HG03095 (cell line): ENCODE data around the gene DDX17.

Experiments
- ATAC-seq: cut with Tn5 transposase; IDR thresholded peaks from one replicate; pipeline ENCODE4 v1.9.1; 2021; ENCODE audit warnings: moderate library complexity; ENCODE audit not compliant: unreplicated experiment

DDX17 gene

DNA sequence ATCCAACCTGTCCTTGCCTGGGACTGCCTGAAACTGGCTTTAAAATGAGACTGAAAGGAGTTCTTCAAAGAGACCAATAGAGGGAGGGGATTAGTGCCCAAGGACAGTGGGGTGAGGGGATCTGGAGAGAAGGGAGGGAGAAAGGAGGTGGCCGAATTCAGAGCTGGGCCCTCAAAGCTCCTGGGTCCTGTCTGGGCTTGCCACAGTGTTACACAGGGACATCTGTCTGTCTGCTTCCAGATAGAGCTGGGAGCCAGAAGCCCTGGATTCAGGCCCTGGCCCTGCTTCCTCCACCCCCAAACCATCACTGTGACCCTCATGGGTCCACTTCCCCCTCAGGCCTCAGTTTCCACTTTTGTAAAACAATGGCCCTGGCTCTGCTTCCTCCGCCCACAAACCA is 54.7 kb downstream of the DDX17 start:
- no peak for ATAC-seq

DNA sequence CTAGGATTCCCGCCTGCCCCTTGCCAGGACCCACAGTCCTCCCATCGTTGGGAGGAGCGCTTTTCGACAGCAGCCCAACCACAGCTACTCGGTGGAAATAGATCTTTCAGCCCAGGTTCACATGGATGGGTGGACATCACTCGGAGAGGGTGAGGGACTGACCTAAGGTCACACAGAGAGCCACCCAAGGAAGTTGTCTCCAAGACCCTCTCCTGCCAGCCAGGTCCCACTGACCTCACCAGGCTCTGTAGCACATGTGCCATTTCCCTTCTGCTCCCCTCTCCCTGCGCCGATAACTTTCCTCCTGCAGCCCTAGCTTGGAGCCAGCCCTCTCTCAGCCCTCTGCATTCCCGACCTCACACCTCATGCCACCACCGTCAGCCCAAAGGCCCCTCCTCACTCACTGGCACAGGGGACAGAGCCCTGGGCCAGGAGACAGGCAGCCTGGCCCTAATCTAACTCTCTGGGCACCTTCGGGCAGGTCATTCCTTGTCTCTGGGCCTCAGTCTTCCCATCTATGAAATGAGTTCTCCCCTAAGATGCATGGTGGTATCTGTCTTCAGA is 55.8 kb downstream of the DDX17 start:
- ATAC-seq: no peak

DNA sequence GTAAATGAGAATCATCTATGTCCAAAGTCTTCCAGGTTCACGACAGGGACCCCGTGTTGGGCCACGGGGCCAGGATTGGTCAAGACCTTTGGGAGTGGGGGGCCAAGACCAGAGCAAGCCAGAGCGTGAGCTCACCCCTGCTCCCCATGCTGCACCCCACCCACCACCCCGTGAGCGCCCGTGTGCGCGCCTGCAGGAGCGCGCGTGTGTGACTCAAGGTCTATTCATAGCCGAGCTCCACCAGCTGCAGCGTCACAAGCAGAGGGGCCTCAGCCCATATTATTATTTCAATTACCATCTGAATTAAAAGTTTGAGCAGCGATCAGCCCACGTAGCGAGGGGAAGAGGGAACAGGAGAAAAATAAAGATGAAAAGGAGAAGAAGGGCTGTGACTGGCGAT is 56.3 kb downstream of the DDX17 start:
- no peak for ATAC-seq

DNA sequence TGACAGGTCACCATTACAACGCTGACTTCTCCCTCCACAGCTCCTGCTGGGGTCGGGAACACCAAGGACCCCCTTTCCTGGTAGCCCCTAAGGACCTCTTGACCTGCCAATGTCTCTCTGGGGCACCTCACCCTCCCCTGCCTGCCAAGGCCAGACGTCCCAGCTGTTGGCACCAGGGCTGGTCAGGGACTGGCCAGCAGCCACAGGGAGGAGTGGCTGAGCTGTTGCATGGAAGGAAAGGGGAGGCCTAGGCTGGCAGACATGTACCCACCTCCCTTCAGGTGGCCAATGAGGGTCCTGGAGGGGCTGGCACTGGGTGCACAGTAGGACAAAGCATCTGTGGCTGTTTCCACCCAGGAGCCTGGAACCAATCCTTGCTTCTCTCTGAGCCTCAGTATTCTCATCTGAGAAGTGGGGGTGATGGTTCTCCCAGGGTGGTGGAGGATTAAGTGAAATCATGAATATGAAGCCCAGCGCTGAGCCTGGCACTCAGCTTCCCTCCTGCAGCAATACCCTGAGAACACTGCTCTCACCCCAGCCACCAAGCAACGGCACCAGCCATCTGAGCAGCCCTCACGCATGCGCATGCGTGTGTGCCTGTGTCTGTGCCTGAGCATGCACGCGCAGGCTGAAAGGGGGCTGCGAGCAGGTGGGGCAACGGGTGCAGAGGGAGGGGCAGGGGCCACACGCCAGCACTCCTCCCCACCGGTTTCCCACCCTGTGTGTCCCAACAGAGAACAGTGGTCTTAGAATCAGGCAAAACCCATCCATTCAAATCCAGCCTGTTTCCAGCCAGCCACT is 57.0 kb downstream of the DDX17 start:
- no peak for ATAC-seq

DNA sequence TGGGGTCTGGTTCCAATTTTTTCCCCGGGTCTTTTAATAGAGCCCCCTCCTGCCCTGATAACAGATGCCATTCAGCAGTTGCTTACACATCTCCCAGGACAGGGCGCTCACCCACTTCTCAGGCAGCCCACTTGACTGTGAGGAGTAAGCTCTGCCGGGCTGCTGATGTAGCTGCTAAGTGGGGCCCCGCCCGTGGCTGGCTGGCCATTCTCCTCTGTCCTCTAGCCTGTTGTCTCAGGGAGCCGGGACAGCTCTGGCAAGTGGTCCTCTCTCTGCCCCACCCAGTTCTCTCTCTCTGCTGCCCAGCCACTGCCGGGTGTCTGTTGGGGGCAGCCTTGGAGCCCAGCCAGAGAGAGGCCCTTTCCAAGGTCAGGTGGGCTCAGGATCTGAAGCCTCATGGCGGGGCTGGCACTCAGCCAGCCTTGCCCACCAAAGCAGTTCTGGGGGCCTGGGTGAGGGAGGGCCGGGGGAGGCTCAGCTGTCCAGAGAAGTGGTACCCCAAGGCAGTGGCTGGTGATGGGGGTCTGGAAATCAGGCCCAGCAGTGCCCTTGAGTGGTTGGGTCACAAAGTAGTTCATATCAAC is 60.0 kb downstream of the DDX17 start:
- no peak for ATAC-seq

DNA sequence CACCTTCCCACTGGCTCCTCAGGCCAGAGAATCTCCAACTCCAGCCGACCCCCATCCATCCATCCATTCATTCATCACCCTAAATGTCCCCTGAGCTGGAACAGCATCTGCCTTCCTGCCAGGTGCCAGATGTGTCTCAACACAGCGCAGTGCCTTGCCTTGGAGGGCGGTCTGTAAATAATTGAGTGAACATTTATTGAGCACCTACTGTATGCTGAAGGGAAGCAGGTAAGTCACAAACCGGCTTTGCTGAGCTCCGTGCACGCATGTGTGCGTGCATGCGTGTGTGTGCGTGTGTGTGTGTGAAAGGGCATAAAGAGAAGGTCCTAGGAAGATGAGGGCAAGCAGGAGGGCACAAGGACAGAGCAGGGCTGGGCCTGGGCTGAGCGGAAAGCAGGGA is 61.3 kb downstream of the DDX17 start:
- ATAC-seq: no peak

DNA sequence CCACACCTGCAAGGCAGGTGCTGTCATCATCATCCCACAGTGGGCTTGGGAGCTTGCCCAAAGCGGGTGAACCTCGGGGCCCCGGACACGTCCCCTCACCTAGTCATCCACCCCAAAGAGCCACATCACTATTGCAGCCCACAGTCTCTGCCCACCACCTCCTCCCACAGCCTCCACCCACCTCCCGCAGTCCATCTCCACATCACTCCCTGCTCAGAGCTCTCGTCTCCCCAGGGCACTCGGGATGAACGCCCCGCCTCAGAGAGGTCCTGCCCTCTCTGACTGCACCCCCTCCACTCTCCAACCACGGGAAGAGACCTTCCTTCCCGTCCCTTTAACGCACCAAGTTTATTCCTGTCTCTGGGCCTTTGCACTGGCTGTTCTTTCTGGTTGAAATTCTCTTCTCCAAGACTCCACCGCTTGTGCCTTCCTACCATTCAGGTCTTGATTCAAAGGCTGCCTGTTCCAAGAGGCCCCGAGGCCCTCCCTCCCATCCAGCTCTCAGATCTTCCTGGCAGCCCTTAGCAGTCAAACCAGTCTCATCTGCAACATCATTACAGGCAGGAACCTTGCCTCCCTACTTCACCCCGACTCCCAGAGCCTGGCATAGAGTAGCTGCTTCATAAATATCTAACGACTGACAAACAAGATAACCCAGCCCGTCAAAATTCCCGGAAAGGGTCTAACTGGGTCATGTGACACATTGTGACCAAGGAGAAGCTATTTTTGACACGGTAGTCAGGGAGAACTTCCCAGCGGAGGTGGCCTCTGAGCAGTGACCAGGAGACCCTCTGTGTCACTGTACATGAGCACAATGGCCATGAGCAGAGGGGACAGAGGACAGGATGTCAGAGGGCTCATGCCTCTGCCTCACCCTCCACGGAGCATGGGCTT is 62.2 kb downstream of the DDX17 start:
- ATAC-seq: no peak

DNA sequence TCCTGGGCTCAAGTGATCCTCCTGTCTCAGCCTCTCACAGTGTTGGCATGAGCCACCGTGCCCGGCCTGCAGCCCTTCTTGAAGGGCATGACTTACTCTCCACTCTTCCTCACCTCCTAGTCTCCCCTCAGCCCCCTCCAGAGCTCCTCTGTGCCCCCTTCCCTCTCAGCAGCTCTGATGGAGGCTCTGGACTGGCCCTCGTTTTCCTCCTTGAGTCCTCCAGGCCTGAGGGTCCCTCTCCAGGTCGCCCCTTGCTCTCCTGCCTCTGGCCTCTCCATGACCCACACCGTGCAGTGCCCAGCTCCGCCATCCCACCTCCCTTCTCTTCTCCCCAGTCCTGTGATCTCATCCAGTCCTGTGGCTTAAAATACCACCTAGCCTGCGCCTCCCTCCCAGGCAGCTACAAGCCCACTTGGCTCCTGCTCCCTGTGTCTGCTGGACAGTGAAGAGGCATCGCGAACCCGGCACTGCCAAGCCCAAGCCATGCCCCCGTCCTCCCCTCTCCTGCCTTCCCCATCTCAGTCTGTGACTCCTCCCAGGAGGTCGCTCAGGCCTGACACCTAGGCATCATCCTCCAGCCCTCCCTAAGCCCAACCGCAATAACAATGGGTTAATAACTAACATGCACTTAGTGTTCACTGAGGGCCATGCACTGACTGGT is 63.0 kb downstream of the DDX17 start:
- no peak for ATAC-seq

DNA sequence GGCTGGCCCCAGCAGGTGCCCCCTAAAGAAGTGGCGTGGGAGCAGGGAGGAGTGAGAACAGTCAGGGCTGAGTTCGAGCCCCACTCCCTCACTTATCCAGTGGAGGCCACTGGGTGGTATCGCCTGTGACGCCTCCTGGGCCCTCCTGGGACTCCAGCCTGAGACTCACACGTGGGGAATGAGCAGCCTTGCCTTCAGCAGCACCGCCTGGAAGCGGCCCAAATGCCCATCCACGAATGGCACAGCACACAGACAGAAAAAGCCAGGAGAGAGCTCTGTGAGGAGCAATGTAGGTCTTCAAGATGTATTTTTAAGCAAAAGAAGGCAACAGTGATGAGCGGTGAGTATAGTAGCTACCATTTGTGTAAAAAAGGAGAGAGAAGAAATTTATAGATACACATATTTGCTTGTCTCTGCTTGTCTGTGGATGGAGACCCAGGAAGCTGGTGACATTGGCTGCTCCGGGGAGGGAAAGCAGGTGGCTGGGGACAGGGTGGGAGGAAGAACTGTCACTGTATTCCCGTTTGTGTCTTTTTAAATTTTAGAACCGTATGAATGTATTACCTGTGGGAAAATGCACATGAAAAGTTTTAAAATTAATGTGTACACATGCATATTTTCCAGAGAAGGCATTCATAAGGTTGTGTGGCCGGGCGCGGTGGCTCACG is 64.4 kb downstream of the DDX17 start:
- no peak for ATAC-seq

DNA sequence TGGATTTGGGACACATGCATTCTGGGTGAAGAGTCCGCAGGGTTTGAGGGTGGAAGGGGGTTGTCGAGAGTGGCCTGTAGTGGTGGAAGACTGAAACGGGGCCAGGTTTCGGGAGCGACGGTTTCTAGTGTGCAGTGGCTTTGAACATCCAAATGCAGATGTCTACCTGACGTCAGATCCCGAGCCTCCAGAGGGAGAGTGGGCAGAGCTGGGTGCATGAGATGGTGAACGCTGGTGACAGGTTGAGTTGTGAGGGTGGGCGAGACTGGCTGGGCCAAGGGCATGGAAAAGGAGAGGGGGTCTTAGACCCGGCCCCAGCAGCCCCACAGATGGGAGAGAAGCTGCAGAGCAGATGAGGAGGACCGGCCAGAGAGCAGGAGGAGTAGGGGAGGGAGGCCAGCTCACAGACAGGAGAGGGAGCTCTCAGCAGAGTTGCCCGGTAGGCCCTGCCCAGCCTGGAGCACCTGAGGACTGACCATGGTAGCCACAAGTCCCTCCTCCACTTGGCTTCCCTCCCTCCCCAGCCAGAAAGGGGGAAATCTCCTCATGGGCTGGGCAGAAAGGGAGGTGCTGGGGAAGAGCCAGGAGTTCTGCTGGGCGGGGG is 65.3 kb downstream of the DDX17 start:
- ATAC-seq: no peak

DNA sequence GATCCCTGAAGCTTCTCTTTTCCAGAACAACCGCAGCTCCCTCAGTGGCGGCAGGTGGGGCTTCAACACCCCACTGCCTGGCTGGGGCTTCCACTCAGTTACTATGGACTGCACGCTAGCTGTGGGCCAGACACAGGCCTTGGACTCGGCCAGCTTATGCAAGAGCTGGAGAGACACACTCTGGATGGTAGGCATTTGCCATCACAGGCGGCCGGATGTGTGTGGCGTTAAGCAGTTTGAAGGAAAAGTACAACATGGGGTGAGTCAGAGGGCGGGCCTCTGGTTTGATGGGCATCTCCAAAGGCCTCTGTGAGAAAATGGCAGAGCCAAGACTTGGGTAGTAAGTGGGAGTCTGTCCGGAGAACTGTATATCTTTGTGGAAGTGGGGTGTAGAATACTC is 68.7 kb downstream of the DDX17 start:
- no peak for ATAC-seq

DNA sequence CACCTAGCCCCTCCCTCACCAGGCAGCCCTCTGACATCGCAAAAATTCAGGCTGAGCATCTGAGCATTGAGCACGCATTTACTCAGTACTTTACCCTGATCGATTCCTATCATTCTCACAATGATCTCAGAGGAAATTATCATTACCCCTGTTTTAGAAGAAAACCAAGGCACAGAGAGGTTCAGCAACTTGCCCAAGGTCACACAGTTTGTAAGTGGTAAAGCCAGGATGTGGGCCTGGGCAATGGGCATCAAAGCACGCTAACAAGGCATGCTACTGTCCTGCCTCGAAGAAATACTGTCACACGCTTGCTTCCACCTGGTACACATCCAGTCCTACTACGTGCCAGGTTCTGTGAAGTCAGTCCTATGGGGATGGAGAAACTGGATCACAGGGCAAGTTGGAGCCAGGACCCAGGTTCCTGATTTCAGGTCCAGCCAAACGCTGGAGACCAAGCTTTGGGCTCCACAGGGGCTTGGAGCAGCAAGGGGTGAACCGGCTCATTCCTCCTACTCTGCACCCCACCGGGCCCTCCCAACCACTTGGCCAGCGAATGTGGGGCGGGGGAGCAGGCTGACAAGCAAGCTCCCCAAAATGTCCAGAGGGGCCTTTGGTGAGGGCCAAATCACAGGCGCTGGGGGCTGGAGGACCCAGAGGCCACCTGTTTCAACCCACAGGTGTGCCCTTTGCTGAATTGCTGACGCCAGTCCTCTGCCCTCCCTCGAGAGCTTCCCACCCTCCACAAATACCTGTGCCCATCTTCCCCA is 69.3 kb downstream of the DDX17 start:
- no peak for ATAC-seq

DNA sequence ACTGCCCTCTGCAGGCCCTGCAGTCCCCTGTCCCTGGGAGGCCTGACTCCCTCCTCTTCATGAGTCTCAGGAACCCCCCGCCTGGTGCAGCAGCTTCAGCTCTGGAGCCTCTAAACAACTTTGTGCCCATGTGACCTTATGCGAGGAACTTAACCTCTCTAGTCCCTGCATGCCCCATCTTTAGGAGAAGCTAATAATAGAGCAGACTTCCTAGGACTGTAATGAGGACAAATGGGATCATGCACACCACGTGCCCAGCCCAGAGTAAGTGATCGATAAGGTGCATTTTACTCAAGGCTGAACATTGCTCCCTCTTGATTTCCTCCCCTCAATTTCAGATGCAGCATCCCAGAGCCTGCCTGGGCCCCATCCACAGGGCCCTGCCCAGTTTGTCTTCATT is 70.1 kb downstream of the DDX17 start:
- ATAC-seq: no peak

DNA sequence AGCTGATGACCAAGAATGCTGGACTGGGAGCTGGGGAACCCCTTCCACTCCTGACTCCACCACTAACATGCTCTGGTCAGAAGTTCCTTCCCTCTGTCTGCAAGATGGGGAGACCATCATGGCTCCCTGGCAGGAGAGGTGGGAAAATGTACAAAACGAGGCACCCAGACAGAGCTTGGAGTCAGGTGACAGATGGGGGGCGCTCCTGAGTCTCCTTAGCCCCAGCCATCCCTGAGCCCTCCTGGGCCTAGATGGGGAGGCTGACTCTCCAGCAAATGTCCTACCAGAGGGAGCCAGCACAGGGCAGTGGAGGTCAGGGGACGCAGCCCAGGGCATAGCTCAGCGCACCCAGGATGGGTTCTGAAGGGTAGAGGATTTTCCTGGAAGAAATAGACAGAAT is 71.1 kb downstream of the DDX17 start:
- no peak for ATAC-seq

DNA sequence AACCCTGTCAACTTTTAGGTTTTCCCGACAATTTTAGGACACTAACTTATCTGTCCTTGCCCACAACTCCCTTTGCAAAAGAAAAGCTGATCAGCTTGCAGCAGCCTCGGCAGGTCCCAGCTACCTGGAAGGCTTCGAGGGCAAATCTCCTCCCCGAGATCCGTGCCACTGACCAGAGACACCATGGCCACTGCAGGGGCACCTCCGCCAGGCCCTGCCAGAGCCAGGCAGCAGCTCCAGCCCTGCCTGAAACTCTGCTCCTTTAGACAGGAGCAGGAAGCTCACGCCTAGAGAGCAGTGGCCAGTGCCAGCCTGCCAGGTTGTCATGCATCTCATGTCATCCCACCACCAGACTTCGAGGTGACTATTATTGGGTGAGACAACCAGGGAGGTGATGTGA is 72.2 kb downstream of the DDX17 start:
- no peak for ATAC-seq
